AG04450 (cell line): ENCODE results near the gene SENP6. TPM values are rescaled to one million over a fixed set of nuclear protein-coding genes. Genes with fewer than 3 reads are reported as not detected.

Experiments
- CTCF ChIA-PET: fragments of 300-600, 350-600 bp; formaldehyde crosslinking; extraction: SDS; loops from one replicate; lab custom pipeline; 2022; ENCODE audit warnings: antibody characterized with exemption, inconsistent platforms; lab: Charles Lee
- POLR2A ChIA-PET: fragments of 350-600 bp; formaldehyde crosslinking; extraction: SDS; loops from one replicate; lab custom pipeline; 2021; ENCODE audit warnings: antibody characterized with exemption, inconsistent platforms; lab: Yijun Ruan, JAX
- DNase-seq: peaks from one replicate; pipeline ENCODE4 v3.0.0-alpha.2; 2011; ENCODE audit warnings: low read depth, low spot score
- H3K27ac ChIP-seq: one replicate; pipeline ENCODE4 v1.5.1; 2012; ENCODE audit warnings: low read depth, low read length, control low read depth
- H3K27me3 ChIP-seq: one replicate; pipeline ENCODE4 v1.6.0; 2012; ENCODE audit warnings: low read length; ENCODE audit not compliant: control insufficient read depth, insufficient read depth
- H3K4me3 ChIP-seq: 2 replicates; pipeline ENCODE4 v1.5.1; 2011; ENCODE audit warnings: mild to moderate bottlenecking, low read depth, low read length, control low read depth
- H3K9me3 ChIP-seq: 2 replicates; pipeline ENCODE4 v1.5.1; 2012; ENCODE audit warnings: low read length; ENCODE audit not compliant: control insufficient read depth, insufficient read depth
- CTCF ChIP-seq: IDR thresholded peaks from 2 replicates; pipeline ENCODE4 v1.5.1; 2011; ENCODE audit warnings: low read depth, low read length, control low read depth, inconsistent platforms
- polyA plus RNA-seq: library from polyadenylated mRNA; depleted of rRNA; stranded (reverse); fragments of >200 nt; gene quantifications from 2 replicates; pipeline ENCODE4 v1.2.3, GENCODE V29; 2011

SENP6 gene
- polyA plus RNA-seq, 1 experiment, result 55.8 TPM

- Histone ChIP-seq H3K4me3 (no peak overlapping the region), H3K27ac (no peak overlapping the region), H3K27me3 (peaks cover 5% of the 10 kb centered on the region), H3K9me3 (no peaks in the 10 kb centered on the region; the same call in 1 of the 2 replicates)
- ChIA-PET POLR2A (no interaction called here), CTCF (no interaction called here)
- no peak for DNase-seq
- TF ChIP-seq CTCF, result no peak
Measured at GRCh38 chr6:75745404-75745803, 143.7 kb downstream of the SENP6 start.

- ChIA-PET POLR2A (no interaction called here), CTCF (no interaction called here)
- H3K27me3 ChIP-seq, result peaks cover 5% of the 10 kb centered on the region
- TF ChIP-seq CTCF, result no peak
- DNase-seq, result no peak
- H3K4me3 ChIP-seq, result no peak overlapping the region
- H3K9me3 ChIP-seq, result no peaks in the 10 kb centered on the region; the same call in 1 of the 2 replicates
- H3K27ac ChIP-seq, result no peak overlapping the region
Measured at GRCh38 chr6:75746221-75746620, 144.5 kb downstream of the SENP6 start.

GRCh38 chr6:75747152-75747992 is 145.7 kb downstream of the SENP6 start:
- Histone ChIP-seq H3K4me3 (no peak overlapping the region), H3K27ac (no peak overlapping the region), H3K9me3 (no peaks in the 10 kb centered on the region; the same call in 1 of the 2 replicates), H3K27me3 (peaks cover 5% of the 10 kb centered on the region)
- POLR2A ChIA-PET, result no interaction called here
- no peak for DNase-seq
- TF ChIP-seq CTCF, result no peak
- CTCF ChIA-PET, result no interaction called here

- TF ChIP-seq CTCF, result no peak
- ChIA-PET POLR2A (no interaction called here), CTCF (no interaction called here)
- DNase-seq, result no peak
- Histone ChIP-seq H3K9me3 (no peaks in the 10 kb centered on the region; the same call in 1 of the 2 replicates), H3K27me3 (peaks cover 5% of the 10 kb centered on the region), H3K4me3 (peak overlapping the region; percentile 91), H3K27ac (no peak overlapping the region)
Measured at GRCh38 chr6:75748003-75748742, 146.5 kb downstream of the SENP6 start.
